ENCODE results near the gene SERPINA4. TPM values are rescaled to one million over a fixed set of nuclear protein-coding genes. Genes with fewer than 3 reads are reported as not detected.

The SERPINA4 gene
- total and polyA plus RNA-seq, 2 of the 8 experiments (the other 6 are each of a cell fraction or from before 2014, with no cell fraction given) = not detected

- no peaks in the 10 kb centered on the region for H3K79me1 ChIP-seq (ENCODE audit: low read depth, low read length)
- CTCF ChIA-PET (ENCODE audit: partially characterized antibody) = interaction anchor here (1.2 to 3.1 kb wide), 5 partner anchors 9 to 136 kb away, joined by 3 to 23 read pairs (median 6); no protein-coding TSS in a partner anchor
- POLR2A ChIA-PET (ENCODE audit: partially characterized antibody) = no interaction called here
- no peak overlapping the region for H3K4me3 ChIP-seq (ENCODE audit: extremely low read depth in 1 of 4, insufficient read depth in 2 of 4, low read depth in 3 of 4, low read length in 4 of 4)
- no peak overlapping the region for H2BK15ac ChIP-seq (ENCODE audit: low read length)
- H2AFZ ChIP-seq (ENCODE audit: low read length) = no peak overlapping the region
- H2BK120ac ChIP-seq (replicated peaks; ENCODE audit: low read depth, low read length) = no peak overlapping the region
- H3K79me2 ChIP-seq (ENCODE audit: control insufficient read depth in 1 of 2, insufficient read depth in 2 of 2, low read length in 2 of 2) = no peaks in the 10 kb centered on the region
- FAIRE-seq = no peak
- no peak overlapping the region for H4K91ac ChIP-seq (replicated peaks; ENCODE audit: insufficient read length, low read length)
- H3K18ac ChIP-seq (ENCODE audit: extremely low read depth, low read length) = no peak overlapping the region
- 88% methylated on average over 9 of the region's 9 CpGs; no CpG with 5 or more reads in 1 of the 2 experiments for WGBS, 2 experiments (ENCODE audit: extremely low coverage in 1 of 2, insufficient coverage in 1 of 2, insufficient read length in 1 of 2, insufficient replicate concordance in 2 of 2, low coverage in 1 of 2, low lambda C conversion rate in 2 of 2, missing lambda C conversion rate in 1 of 2)
- TF ChIP-seq SAP30 (IDR thresholded peaks at IDR 0.05; ENCODE audit: insufficient read depth, insufficient replicate concordance, low read length) = no peak
- no peak overlapping the region for H3K14ac ChIP-seq (ENCODE audit: insufficient read length)
- H3K27me3 ChIP-seq (replicated peaks in 1 of 4; ENCODE audit: control insufficient read depth in 3 of 4, extremely low read depth in 1 of 4, insufficient read depth in 3 of 4, low read length in 3 of 4) = no peaks in the 10 kb centered on the region
- H3K27ac ChIP-seq (ENCODE audit: low read depth, low read length) = no peak overlapping the region
- no peaks in the 10 kb centered on the region for H3K9me3 ChIP-seq (ENCODE audit: insufficient read depth in 2 of 2, low read depth in 1 of 2, low read length in 1 of 2)
- H3K23me2 ChIP-seq (ENCODE audit: low read depth, low read length) = no peaks in the 10 kb centered on the region
- no peak for DNase-seq (ENCODE audit: low read depth in 1 of 2, low spot score in 2 of 2)
- no peak overlapping the region for H3K23ac ChIP-seq (ENCODE audit: insufficient read length)
- no peaks in the 10 kb centered on the region for H4K20me1 ChIP-seq (replicated peaks in 1 of 2; ENCODE audit: control insufficient read depth in 1 of 2, insufficient read depth in 2 of 2, low read length in 2 of 2)
- no peak overlapping the region for H3K56ac ChIP-seq (replicated peaks; ENCODE audit: insufficient read length, low read depth, low read length)
- no peak overlapping the region for H2BK5ac ChIP-seq (ENCODE audit: low read depth, low read length)
- no peak overlapping the region for H4K8ac ChIP-seq (ENCODE audit: extremely low read depth, insufficient read depth, low read length)
- H2AK5ac ChIP-seq (ENCODE audit: low read depth, low read length) = no peak overlapping the region
- H3K4ac ChIP-seq (replicated peaks; ENCODE audit: insufficient read length, low read depth, low read length) = no peak overlapping the region
- H3K4me1 ChIP-seq (replicated peaks in 1 of 4; ENCODE audit: control insufficient read depth in 3 of 4, insufficient read depth in 4 of 4, low read length in 3 of 4) = no peaks in the 10 kb centered on the region
- no peak overlapping the region for H2BK12ac ChIP-seq (ENCODE audit: low read depth, low read length)
- H3K4me2 ChIP-seq (ENCODE audit: insufficient read depth in 1 of 2, low read depth in 2 of 2, low read length in 2 of 2) = no peak overlapping the region
- H2BK20ac ChIP-seq (ENCODE audit: low read length) = no peak overlapping the region
- no peak overlapping the region for H3K9ac ChIP-seq (replicated peaks in 1 of 4; ENCODE audit: extremely low read depth in 1 of 4, low read depth in 3 of 4, low read length in 3 of 4)
- H3K36me3 ChIP-seq (ENCODE audit: control insufficient read depth in 2 of 4, insufficient read depth in 4 of 4, low read length in 3 of 4) = no peaks in the 10 kb centered on the region
- no peak overlapping the region for H4K5ac ChIP-seq (ENCODE audit: insufficient read length, low read depth, low read length)
These were observed 1.5 kb upstream of the SERPINA4 start for GRCh38 chr14:94559638-94560290.

Data from H1 (cell line).